Smooth muscle cell of the brain vasculature (primary cell): Measurements from ENCODE around the gene RPTOR.

Experiments
- DNase-seq: peaks from one replicate; pipeline ENCODE4 v3.0.0-alpha.2; 2012; ENCODE audit warnings: low read depth, low spot score

RPTOR gene

DNA sequence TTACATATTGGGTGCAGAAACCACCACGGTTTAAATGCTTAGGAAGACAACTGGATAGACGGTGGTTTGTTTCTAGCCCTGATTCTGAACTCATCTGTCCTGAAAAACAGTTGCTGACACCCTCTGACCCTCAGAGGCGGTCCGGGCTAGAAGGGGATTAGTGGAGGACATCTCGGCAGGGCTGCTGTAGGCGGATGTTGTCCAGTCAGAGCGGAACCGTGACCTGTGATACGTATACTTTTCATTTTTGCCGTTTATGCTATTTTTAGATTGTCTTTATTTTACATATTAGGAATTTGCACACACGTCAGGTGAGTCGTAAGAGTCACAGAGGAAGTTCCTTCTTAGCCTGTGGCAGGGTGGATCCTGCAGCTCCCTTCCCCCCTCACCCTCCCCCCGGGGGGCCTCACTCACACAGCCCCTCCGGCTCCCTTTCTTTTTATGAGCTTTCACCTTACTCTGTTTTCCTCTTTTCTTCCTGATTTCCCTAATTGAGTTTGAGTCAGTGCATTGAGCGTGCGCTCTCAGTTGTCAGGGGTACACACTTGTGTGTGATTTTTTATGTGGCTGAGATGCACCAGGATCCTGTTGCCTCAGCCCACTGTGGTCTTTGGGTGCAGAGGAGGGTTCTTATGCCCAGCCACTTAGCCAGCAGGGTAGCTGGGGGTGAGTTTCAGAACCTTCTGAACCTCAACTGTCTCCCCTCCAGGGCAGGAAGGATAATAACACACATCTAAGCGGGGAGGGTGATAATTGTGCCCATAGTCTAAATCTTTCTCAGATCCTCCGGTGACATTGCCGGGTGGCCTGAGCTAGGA is 236.0 kb downstream of the RPTOR start:
- DNase-seq, result no peak

DNA sequence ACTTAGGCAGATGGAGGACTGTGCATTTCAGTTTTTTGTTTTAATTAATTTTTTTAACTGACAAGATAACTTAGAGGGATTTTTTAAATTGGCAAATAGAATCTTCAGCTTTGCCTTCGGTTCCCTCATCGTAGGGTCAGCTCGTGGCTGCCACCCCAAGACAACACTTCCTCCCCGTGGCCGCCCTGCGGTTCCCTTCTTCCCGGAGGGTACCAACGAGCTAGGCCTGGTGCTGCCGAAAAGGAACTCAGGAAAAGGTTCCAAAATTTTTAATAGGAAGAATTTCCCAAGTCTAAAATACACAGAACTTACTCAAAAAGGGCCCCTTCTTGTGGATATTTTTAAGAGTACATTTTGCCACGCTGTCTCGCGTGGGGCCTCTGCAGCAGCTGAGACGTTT is 236.6 kb downstream of the RPTOR start:
- no peak for DNase-seq

DNA sequence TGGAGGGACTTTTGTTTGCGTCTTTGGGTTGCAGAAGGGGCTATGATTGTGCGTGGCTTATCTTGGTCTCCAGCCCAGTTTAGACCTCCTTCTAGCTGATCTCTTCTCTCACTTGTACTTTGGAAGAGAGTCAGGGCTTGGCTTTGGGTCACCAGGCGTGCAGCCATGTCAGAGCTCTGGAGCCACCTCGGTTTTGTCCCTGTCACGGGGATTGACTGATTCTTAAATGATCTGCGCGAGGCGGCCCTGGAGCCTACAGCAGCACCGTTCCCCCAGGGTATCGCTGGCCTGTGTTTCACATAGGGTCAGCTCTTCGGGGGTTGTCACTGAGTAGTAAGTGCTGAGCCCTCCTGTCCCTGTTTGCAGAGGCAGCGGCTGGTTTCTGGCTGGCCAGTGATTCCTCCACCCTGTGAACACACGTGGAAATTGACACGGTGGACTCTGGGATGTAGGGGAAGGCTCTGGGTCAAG is 237.2 kb downstream of the RPTOR start:
- no peak for DNase-seq

DNA sequence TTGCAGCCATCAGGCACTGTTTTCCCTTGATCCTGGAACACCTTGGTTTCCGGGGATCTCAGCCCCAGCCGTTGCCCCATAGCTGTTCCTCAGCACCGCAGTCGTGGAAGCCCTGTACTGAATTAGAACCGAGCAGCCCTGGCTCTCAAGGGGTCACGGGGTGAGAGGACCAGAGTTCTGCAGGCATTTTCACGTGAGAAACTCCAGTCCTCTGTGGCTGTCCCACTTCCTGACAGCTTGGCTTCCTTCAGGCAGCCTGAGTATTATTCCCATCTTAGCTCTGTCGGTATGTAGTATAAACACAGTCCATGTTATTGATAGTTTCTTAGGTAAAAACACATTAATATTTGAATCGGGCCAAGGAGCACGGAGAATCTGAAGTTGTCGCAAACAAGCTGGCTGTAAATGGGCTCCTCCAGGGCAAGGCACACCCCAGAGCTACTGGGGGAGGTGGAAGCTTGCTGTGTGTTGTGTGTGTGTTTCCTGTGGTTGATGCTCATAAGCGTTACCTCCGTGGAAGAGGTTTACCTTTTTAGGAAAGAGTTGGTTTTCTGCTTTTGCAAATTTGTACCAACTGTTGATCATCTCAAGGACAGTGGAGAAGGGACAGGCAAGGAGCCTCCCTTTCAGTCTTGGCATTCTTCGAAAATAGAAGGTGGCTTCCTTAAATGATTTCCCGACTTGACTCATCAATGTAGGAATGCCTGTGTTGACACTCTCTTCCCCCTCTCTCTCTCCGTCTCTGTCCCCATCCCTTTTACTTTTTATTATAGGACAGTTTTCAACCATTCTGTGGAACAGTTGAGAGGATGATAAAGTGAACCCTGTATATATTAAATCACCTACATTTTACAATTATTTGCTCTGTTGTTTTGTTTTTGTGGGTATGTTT is 238.1 kb downstream of the RPTOR start:
- DNase-seq, result no peak

DNA sequence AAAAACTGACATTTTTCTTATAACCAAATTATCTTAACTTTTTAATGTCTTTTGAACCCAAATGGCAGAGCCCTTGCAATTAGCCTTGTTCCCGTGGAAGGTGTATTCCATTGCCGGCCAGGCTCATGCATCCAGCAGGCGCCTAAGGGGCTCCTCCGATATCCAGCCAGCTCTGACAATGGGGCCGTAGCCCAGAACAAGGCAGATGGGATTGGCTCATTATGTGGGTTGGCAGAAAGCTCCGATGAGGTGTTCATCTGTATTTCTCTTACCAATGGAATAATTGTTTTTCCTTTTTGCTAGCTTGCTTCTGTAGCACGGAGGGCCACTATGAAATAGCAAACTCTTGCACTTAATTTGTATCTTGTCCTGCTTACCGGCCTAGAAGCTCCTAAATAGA is 238.8 kb downstream of the RPTOR start:
- DNase-seq, result no peak

DNA sequence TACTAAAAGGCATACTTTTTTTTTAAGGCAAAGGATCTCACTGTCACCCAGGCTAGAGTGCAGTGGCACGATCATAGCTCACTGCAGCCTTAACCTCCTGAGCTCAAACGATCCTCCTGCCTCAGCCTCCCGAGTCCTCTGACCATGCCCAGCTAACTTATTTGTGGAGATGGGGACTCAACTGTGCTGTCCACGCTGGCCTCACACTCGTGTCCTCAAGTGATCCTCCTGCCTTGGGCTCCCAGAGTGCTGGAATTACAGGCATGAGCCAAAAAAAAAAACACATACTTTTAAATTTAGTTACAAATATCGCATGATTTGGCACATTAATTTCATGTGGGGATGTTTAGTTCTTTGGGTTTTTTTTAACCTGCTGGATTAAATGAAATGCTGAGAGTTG is 239.3 kb downstream of the RPTOR start:
- no peak for DNase-seq

DNA sequence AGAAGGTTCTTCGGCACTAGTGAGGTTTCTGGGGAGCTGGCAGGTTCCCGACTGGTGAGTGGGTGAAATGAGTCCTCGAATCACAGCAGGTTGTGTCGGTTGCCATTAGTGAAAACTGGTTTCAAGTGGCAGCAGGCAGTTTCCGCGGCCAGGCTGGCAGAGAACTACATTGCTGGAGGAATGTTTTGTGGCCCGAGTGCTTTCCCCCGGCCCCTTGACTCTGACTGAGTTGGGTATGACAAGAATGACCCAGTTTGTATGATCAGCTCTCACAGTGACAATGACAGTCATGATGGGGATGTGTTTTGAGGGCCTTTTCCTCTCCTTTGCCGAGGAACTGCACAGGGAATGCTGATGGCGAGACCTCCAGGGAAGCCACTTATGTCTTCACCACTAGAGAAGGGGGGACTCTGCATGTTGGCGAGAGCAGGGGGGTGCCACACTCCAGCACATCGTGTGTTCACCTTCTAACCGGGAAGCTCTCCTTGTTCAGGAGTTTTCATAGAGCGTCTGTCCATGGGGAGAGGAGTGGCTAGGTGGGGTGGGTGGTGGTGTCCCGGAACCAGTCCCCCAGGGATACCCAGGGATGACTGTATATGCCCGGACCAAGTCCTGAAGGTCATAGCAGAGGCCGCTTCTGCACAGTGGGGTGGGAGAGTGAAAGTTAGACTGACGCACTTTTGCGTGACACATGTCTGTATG is 241.0 kb downstream of the RPTOR start:
- DNase-seq, result no peak

DNA sequence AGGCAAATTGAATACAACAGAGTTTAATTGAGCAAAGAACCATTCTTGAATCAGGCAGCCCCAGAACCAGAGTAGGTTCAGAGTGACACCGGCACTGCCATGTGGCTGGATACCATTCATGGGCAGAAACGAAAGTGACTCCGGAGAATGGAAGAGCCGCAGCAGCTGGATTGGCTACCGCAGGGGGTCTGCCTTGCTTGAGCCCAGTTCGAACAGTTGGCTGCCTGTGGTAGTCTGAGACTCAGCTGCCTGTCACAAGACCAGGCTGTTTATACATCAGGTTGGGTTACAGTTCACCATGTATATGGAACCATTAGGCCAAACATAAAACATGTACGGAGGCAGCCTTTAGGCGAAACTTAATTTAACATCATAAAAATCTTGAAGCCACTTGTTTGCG is 241.8 kb downstream of the RPTOR start:
- DNase-seq, result no peak

DNA sequence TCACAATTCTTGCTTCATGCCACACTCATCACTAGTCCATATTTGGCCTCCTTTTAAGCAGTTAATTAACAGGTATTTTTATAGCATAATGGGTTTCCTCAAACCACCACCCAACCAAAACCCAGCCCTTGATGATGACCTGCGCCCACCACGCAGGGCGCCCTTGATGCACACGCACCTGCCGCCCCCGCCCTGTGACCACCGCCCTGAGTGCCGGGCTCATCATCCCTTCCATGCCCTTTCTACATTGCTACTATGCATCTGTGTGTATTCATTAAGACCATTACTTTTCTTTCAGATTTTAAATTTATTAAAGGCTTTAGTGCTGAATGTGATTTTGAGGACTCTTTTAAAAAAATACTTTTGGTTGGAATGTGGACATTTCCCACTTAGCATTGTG is 242.2 kb downstream of the RPTOR start:
- DNase-seq, result no peak

DNA sequence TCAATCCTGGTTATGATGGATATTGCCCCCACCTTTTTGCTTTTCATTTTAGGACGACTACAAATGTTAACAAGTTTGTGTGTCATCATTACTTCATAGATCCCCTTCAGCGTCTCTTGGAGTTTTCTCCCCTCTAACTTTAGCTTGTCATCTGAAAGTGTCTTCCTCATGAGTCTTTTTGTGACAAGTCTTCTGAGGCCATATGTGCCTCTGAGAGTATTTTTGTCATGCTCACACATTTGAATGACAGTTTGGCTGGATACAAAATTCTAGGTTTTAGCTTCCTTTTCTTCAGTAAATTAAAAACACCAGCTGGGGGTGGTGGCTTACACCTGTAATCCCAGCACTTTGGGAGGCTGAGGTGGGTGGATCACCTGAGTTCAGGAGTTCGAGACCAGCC is 243.2 kb downstream of the RPTOR start:
- DNase-seq, result no peak

DNA sequence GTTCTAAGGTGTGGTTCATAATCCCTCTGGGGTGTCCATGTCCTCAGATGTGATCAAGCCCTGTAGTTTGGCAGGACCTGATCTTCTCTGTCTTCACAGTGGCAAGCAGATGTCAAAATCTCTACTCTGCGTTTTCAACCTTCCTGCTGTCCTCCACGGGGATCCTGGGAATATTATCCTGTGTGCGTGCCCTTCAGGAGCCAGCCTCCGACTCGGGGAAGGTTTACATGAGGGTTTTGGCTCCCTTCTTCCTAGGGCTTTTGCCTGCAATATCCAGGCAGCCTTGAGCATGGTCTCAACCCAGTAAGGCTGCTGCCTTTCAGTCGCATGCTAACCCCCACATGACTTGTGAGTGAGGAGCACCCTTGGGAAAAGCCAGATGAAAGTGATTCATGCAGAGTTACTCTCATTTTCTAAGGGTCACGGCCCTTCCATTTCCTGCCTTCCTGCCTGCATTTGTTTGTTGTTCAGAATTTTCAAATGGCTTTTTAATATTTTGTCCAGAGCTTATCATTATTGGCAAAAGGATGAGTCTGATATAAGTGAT is 244.8 kb downstream of the RPTOR start:
- peak; percentile 92 for DNase-seq

DNA sequence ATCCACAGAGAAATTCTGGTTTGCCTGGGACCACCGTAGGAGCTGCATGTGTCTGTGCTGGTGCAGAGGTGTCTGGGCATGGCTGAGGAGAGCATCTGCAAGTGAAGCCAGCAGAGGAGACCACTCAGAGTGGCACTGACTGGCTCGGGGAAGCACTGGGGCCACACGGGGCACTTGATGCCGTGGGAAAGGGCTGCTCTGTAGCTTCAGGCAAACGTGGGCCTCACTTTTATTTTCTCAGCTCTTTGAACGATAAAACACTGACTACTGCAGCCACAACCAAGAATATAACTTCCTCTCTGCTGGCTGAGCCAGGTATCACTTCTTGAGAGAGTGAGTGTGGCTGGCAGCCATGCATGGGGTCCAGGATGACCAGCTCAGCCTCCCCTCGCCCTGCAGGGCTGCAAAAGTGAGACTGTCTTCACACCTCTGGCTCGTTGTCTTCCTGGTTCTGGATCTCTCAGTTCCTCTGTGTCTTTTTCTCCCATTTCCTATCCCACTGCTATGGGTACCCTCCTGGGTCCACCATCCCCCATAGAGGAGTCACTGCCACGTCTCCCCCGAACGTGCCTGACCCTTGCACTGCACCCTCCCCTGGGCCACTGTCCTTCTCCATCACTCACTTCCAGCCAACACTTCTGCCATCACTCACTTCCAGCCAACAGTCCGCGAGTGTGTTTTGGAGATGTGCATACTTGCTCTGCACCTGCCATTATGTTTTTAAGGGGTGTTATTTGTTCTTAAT is 245.6 kb downstream of the RPTOR start:
- DNase-seq, result no peak

DNA sequence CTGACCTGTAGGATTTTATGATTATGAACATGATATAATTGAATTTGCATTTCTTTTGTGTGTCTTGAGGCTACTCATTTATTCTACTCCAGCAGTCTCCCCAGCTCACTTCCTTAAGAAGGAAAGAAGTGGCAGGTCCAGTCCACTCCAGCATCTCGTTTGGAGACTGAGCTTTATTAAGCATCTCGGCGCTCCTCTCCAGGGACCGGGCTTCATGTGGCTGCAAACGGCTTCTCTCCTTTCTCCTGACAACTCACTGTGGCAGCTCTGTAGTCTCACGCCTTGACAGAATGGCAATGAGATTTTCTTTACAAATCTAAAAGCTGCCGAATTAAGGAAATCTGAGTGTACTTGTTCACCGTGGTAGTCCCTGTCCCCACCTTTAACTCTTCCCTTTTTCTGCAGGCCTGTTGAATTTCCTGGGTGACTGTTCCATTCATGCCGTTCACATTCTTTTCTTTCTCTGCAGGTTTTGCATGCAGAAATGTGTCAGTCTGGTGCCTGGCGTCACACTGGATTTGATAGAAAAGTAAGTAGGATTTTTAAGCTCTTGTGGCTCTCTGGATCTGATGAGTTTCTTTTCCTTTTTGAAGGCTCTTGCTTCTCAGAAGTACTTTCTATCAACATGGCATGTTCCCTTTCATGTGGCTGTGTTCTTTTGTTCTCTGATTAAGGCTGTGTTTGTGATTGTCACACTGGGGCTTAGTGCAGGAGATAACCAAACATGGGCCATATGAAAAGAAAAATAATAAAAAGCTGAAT is 246.5 kb downstream of the RPTOR start:
- no peak for DNase-seq

DNA sequence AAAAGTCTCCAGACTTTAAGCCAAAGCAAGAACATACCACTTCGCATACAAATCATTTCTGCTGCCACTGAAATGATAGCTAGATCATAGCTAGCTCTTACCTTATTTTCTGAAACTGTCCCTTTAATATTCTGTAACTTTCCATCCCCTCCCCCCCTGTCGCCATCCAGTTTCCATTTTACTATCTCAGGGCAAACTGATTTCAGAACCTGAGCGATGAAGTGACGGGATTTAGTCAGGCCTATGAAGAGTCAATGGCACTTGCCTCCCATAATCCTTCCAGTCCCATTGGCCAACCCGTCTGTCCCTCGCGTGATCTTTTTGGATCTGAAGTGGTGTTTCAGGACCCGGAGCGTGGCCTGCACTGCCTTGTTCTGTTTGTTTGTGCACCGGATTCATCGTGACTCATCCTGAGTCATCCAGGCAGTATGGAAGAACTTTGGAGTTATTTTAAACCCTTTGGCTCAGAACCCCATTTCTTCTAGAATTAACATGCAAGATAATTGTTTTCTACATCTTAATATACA is 247.2 kb downstream of the RPTOR start:
- DNase-seq, result peak; percentile 91

DNA sequence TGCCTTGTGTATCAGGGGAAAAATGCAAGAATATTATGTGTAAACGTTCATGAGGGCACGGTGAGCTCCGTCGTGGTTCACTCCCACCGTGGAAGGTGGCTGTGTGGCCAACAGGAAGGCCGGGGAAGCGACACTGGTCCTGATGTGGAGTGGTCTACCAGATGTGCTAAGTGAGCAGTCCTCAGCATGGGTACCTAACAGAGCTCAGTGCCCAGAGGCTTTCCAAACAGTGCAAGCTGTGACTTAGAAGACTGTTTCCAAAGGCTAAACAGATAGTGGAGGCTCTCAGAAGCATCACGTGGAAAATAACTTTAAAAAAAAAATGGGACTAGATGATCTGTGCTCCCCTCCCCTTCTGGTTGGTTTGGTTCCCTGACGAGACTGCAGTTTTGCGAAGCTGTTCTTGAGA is 247.7 kb downstream of the RPTOR start:
- peak; percentile 56 for DNase-seq

DNA sequence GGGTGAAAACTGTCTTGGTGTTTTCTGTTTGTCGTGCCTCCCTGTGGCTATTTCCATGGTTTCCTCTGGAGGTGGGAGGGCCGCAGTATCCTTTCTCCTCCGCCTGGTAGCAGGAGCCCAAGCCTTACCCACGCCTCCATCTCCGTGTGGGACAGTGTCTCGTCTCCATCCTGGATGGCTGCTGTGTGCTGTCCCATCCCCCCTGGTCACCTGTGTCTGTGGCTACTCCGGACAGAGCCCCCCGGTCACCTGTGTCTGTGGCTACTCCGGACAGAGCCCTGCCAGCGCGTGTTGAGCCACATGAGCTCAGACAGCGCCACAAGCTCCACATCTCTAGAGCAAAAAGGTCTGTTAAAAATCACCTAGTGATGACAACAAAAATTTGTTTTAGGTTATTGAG is 248.8 kb downstream of the RPTOR start:
- DNase-seq, result no peak

DNA sequence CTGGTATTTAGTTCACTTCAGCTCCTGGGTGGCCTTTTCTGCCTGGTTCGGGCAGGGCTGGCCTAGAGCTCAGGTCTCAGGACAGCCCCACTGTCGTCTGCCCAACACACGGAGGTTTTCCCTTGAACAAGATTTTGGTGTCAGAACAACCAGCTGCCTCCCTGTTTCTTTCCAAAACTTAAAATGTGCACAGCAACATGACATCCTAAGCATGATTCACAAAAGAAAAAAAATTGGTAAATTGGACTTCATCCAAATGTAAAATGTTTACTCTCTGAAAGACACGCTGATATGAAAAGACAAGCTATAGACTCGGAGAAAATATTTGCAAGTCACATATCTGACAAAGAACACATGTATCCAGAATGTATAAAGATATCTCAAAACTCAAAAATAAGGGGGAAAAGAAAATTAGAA is 249.2 kb downstream of the RPTOR start:
- DNase-seq, result no peak

DNA sequence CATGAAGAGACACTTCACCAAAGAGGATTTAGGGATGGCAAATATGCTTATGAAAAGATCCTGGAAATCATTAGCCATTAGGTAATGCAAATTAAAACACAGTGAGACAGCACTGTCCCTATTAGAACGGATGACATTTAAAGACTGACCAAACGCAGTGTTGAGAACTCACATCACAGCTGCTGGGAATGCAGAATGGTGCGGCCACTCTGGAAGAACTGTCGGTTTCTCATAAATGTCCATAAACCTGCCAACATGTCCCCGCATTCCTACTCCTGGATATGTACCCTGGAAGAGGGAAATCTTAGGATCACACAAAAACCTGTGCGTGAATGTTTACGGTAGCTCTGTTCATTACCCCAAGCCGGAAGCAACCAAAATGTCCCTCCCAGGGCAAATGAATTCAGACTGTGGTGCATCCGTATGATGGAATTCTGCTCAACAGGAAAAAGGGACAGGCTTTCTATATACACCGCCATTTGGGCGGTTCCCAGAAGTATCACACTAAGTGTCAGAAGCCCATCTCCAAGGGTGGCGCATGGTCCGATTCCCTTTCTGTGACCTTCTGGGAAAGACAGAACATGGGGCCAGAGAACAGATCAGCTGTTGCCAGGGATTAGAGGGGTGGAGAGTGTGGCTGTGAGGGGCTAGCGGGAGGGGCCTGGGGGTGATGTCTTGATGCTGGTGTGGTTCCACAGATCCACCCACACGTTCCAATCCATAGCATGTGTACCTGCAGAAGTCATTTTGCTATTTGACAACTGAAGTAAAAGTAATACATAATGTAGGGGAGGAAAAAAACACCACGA is 249.8 kb downstream of the RPTOR start:
- DNase-seq, result no peak

DNA sequence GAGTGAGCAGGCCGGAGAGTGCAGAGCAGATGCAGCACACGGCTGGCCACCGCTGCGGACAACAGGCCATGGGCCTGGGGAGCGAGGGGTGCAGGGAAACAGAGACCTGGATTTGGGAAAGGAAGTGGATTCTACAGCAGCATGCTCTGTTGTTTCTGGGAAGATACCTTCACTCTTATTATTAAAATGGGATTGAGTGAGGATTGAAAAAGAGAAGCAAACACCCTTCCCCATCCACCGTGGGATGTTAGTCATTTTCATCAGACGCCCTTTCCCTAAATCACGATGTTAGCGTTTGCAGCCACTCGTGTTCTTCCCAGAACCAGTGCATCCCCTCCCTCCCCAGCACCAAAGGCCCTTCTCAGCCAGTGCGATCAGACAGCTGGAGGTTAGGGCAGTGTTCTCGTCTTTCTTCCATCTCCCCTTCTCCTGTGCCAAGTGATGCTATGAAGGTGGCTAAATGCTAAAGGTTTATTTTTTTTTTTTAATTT is 250.5 kb downstream of the RPTOR start:
- DNase-seq, result no peak
